ENCODE measurements around the gene NUDT8. TPM values are rescaled to one million over a fixed set of nuclear protein-coding genes. Genes with fewer than 3 reads are reported as not detected.

Gene NUDT8
- total and polyA plus RNA-seq, 10 of the 15 experiments (the other 5 are each of a cell fraction or from before 2014, with no cell fraction given), result 0.32 to 18.2 (median 9.8) TPM

DNA sequence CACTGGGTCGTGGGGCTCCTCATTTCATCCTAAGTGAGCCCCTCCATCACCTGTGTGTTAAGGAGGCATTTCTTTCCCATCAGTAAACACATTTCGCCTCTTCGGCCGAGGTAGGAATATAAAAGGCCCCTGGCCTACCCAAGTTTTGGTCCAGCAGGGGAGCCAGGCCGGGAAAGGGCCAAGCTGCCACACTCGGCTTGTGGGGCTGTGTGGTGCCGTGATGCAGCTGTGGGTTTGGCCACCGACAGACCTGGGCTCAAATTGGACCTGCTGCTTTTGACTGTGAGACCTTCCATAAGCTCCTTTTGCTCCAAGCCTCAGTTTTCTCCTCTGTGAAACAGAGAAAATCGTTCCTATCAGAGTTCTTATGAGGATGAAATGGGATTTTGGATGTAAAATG, 22.2 kb downstream of the NUDT8 start:
- peak overlapping the region; percentile 84 for H3K4me3 ChIP-seq
- H3K36me3 ChIP-seq (ENCODE audit: control insufficient read depth in 2 of 2, insufficient read depth in 2 of 2, low read length in 1 of 2), result peaks cover 10 to 16% of the 10 kb centered on the region in 2 experiments; a peak in 3 of 4 replicates
- peaks cover 16% of the 10 kb centered on the region for H3K79me2 ChIP-seq (ENCODE audit: control insufficient read depth, insufficient read depth, low read length)
- DNase-seq (ENCODE audit: low read depth, low spot score) (no peak), ATAC-seq (no peak), FAIRE-seq (no peak)
- WGBS (ENCODE audit: insufficient coverage, insufficient replicate concordance, low lambda C conversion rate, missing lambda C conversion rate), result 35% methylated on average over 9 of the region's 9 CpGs
- H3K27ac ChIP-seq (ENCODE audit: control insufficient read depth, insufficient read depth), result peak overlapping the region; percentile 68
- BruUV-seq (replicated peaks), result no TSS peak
- peak overlapping the region; percentile 68 for H3K4me2 ChIP-seq (ENCODE audit: control insufficient read depth, insufficient read depth)
- no peaks in the 10 kb centered on the region for H3K27me3 ChIP-seq (replicated peaks in 1 of 2; ENCODE audit: control insufficient read depth in 2 of 2, insufficient read depth in 2 of 2, low read length in 1 of 2)
- H2AFZ ChIP-seq (ENCODE audit: control insufficient read depth, low read depth, low read length), result no peak overlapping the region
- peak overlapping the region; percentile 86 for H3K9ac ChIP-seq (ENCODE audit: control insufficient read depth, insufficient read depth, low read length)
- RAD21 ChIA-PET (ENCODE audit: unreplicated experiment), result interaction anchor here (1.0 to 1.4 kb wide), 2 partner anchors 25 to 31 kb away, joined by 3 to 4 read pairs; no protein-coding TSS in a partner anchor
- H3K4me1 ChIP-seq (ENCODE audit: control insufficient read depth, insufficient read depth, low read length), result peaks cover 12% of the 10 kb centered on the region
- no peaks in the 10 kb centered on the region for H4K20me1 ChIP-seq (ENCODE audit: control insufficient read depth, insufficient read depth)
- TF ChIP-seq NRF1 (conservative IDR thresholded peaks at IDR 0.05; ENCODE audit: low read depth, low read length) (no peak), TCF7 (IDR thresholded peaks at IDR 0.05; ENCODE audit: borderline replicate concordance) (no peak), CBX3 (IDR thresholded peaks at IDR 0.05; ENCODE audit: borderline replicate concordance, low read depth) (no peak), ASH2L (IDR thresholded peaks at IDR 0.05; ENCODE audit: borderline replicate concordance, low read depth) (no peak), RBBP5 (conservative IDR thresholded peaks at IDR 0.05) (no peak), RB1 (IDR thresholded peaks at IDR 0.05; ENCODE audit: borderline replicate concordance) (no peak), SP1 (IDR thresholded peaks at IDR 0.05; ENCODE audit: low read depth, low read length) (no peak), MEF2A (IDR thresholded peaks at IDR 0.05; ENCODE audit: insufficient read depth, low read depth, low read length) (no peak)
- TF ChIP-seq, protein P1, sequence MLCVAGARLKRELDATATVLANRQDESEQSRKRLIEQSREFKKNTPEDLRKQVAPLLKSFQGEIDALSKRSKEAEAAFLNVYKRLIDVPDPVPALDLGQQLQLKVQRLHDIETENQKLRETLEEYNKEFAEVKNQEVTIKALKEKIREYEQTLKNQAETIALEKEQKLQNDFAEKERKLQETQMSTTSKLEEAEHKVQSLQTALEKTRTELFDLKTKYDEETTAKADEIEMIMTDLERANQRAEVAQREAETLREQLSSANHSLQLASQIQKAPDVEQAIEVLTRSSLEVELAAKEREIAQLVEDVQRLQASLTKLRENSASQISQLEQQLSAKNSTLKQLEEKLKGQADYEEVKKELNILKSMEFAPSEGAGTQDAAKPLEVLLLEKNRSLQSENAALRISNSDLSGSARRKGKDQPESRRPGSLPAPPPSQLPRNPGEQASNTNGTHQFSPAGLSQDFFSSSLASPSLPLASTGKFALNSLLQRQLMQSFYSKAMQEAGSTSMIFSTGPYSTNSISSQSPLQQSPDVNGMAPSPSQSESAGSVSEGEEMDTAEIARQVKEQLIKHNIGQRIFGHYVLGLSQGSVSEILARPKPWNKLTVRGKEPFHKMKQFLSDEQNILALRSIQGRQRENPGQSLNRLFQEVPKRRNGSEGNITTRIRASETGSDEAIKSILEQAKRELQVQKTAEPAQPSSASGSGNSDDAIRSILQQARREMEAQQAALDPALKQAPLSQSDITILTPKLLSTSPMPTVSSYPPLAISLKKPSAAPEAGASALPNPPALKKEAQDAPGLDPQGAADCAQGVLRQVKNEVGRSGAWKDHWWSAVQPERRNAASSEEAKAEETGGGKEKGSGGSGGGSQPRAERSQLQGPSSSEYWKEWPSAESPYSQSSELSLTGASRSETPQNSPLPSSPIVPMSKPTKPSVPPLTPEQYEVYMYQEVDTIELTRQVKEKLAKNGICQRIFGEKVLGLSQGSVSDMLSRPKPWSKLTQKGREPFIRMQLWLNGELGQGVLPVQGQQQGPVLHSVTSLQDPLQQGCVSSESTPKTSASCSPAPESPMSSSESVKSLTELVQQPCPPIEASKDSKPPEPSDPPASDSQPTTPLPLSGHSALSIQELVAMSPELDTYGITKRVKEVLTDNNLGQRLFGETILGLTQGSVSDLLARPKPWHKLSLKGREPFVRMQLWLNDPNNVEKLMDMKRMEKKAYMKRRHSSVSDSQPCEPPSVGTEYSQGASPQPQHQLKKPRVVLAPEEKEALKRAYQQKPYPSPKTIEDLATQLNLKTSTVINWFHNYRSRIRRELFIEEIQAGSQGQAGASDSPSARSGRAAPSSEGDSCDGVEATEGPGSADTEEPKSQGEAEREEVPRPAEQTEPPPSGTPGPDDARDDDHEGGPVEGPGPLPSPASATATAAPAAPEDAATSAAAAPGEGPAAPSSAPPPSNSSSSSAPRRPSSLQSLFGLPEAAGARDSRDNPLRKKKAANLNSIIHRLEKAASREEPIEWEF (IDR thresholded peaks at IDR 0.05; ENCODE audit: insufficient replicate concordance, low read depth, low read length), result no peak
- TF ChIP-seq, protein P2, sequence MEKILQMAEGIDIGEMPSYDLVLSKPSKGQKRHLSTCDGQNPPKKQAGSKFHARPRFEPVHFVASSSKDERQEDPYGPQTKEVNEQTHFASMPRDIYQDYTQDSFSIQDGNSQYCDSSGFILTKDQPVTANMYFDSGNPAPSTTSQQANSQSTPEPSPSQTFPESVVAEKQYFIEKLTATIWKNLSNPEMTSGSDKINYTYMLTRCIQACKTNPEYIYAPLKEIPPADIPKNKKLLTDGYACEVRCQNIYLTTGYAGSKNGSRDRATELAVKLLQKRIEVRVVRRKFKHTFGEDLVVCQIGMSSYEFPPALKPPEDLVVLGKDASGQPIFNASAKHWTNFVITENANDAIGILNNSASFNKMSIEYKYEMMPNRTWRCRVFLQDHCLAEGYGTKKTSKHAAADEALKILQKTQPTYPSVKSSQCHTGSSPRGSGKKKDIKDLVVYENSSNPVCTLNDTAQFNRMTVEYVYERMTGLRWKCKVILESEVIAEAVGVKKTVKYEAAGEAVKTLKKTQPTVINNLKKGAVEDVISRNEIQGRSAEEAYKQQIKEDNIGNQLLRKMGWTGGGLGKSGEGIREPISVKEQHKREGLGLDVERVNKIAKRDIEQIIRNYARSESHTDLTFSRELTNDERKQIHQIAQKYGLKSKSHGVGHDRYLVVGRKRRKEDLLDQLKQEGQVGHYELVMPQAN (conservative IDR thresholded peaks at IDR 0.05), result no peak
- TF ChIP-seq, protein P3, sequence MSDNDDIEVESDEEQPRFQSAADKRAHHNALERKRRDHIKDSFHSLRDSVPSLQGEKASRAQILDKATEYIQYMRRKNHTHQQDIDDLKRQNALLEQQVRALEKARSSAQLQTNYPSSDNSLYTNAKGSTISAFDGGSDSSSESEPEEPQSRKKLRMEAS (IDR thresholded peaks at IDR 0.05; ENCODE audit: low read depth, low read length), result no peak
- no peaks in the 10 kb centered on the region for H3K9me3 ChIP-seq (replicated peaks; ENCODE audit: control insufficient read depth, insufficient read depth, low read length)
- POLR2A ChIA-PET, result interaction anchor here (0.5 to 0.7 kb wide), 2 partner anchors 14 to 148 kb away, joined by 3 read pairs; no protein-coding TSS in a partner anchor
- CTCF ChIA-PET, result interaction anchor here (1.3 to 2.5 kb wide), 4 partner anchors 21 to 35 kb away, joined by 4 to 9 read pairs (median 6); partner anchors contain the start of gene NUDT8
- intact Hi-C loops (cut with micrococcal nuclease; ENCODE audit: unreplicated experiment), result loop anchor here (2.0 kb wide), 1 partner anchor 19 kb away; no protein-coding TSS in a partner anchor
- SMC1A ChIA-PET (ENCODE audit: uncharacterized antibody, unreplicated experiment), result interaction anchor here (0.7 kb wide), 1 partner anchor 10 kb away, joined by 3 read pairs; no protein-coding TSS in a partner anchor
- in situ Hi-C loops (cut with MboI), result no loop called here
